SH-SY5Y (cell line): ENCODE measurements around the gene NISCH.

ENCODE experiments used
- GATA2 ChIP-seq: IDR thresholded peaks from 2 replicates; pipeline ENCODE4 v1.6.1; 2011; ENCODE audit warnings: mild to moderate bottlenecking, low read depth, low read length
- GATA3 ChIP-seq: IDR thresholded peaks from 2 replicates; pipeline ENCODE4 v1.6.1; 2011; ENCODE audit warnings: low read depth, mild to moderate bottlenecking, low read length, moderate library complexity

DNA sequence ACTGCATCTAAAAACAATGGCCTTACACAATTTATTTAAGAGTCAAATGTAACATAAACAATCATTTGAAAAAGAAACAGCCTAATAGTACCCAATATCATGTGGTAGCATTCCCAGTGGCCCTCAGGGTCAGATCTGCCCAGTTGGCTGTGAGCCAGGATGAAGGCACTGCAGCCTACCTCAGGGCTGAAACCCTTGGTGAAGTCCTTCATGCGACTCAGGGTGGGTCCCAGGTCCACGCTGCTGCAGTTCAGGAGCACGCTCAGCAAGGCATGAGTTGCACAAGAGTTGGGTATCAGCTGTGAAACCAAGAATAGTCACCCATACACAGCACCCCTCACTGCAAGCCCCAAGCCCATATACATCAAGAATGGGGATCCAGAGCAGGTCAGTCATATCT is 47.6 kb upstream of the NISCH start:
- TF ChIP-seq GATA2 (no peak), GATA3 (no peak)
